Skin of body (tissue), 2 donors: ENCODE data around the gene SUCLG1. TPM values are rescaled to one million over a fixed set of nuclear protein-coding genes. Genes with fewer than 3 reads are reported as not detected.

Experiments used
- DNase-seq: peaks from one replicate; lab custom pipeline; 2025; lab: John Stamatoyannopoulos, UW
- total RNA-seq: library from RNA; depleted of rRNA; stranded (reverse); fragments of >200 nt; gene quantifications from one replicate; pipeline ENCODE4 v1.2.3, GENCODE V29; 2014

Gene SUCLG1
- total RNA-seq, 1 donor from 2014 or later = 62.8 TPM

- DNase-seq = no peak
Observed at GRCh38 chr2:84461310-84461709, 2.2 kb upstream of the SUCLG1 start.

GRCh38 chr2:84460670-84461069, 1.6 kb upstream of the SUCLG1 start:
- DNase-seq = no peak

GRCh38 chr2:84459944-84460429, 907 bp upstream of the SUCLG1 start:
- DNase-seq = no peak

GRCh38 chr2:84458551-84459017, 496 bp downstream of the SUCLG1 start:
- DNase-seq = no peak

GRCh38 chr2:84457686-84458085, 1.4 kb downstream of the SUCLG1 start:
- no peak for DNase-seq

- no peak for DNase-seq
Observed at GRCh38 chr2:84456156-84456555, 2.9 kb downstream of the SUCLG1 start.

GRCh38 chr2:84454581-84454980, 4.5 kb downstream of the SUCLG1 start:
- no peak for DNase-seq

GRCh38 chr2:84452624-84453023, 6.5 kb downstream of the SUCLG1 start:
- DNase-seq = no peak

GRCh38 chr2:84451579-84451978, 7.5 kb downstream of the SUCLG1 start:
- DNase-seq = no peak

- no peak for DNase-seq
Observed at GRCh38 chr2:84450288-84451227, 8.5 kb downstream of the SUCLG1 start.

GRCh38 chr2:84449711-84450110, 9.4 kb downstream of the SUCLG1 start:
- DNase-seq = no peak

- no peak for DNase-seq
Observed at GRCh38 chr2:84449055-84449454, 10.0 kb downstream of the SUCLG1 start.

- DNase-seq = no peak
Observed at GRCh38 chr2:84443477-84443876, 15.6 kb downstream of the SUCLG1 start.

- no peak for DNase-seq
Observed at GRCh38 chr2:84442888-84443287, 16.2 kb downstream of the SUCLG1 start.

GRCh38 chr2:84441505-84441904, 17.6 kb downstream of the SUCLG1 start:
- no peak for DNase-seq

GRCh38 chr2:84441036-84441435, 18.0 kb downstream of the SUCLG1 start:
- DNase-seq = no peak

- DNase-seq = no peak
Observed at GRCh38 chr2:84435345-84436025, 23.6 kb downstream of the SUCLG1 start.

GRCh38 chr2:84429328-84429727, 29.8 kb downstream of the SUCLG1 start:
- DNase-seq = no peak

- DNase-seq = no peak
Observed at GRCh38 chr2:84427235-84428138, 31.6 kb downstream of the SUCLG1 start.

GRCh38 chr2:84425310-84425709, 33.8 kb downstream of the SUCLG1 start:
- DNase-seq = no peak

- no peak for DNase-seq
Observed at GRCh38 chr2:84424152-84424551, 34.9 kb downstream of the SUCLG1 start.
